ENCODE results near the gene PLEKHH1.

Gene PLEKHH1

GRCh38 chr14:67567654-67568053 lies 34.6 kb downstream of the PLEKHH1 start:
- no peak for DNase-seq (ENCODE audit: low spot score)

- DNase-seq (ENCODE audit: low spot score), result no peak
Measured at GRCh38 chr14:67569011-67569650, 36.0 kb downstream of the PLEKHH1 start.

- DNase-seq (ENCODE audit: low spot score), result no peak
Measured at GRCh38 chr14:67569651-67570290, 36.7 kb downstream of the PLEKHH1 start.

GRCh38 chr14:67570453-67570852 lies 37.4 kb downstream of the PLEKHH1 start:
- no peak for DNase-seq (ENCODE audit: low spot score)

GRCh38 chr14:67571275-67571990 lies 38.3 kb downstream of the PLEKHH1 start:
- DNase-seq (ENCODE audit: low spot score), result peak; percentile 77

GRCh38 chr14:67571991-67572323 lies 38.9 kb downstream of the PLEKHH1 start:
- no peak for DNase-seq (ENCODE audit: low spot score)

- DNase-seq (ENCODE audit: low spot score), result no peak
Measured at GRCh38 chr14:67572608-67573007, 39.5 kb downstream of the PLEKHH1 start.

GRCh38 chr14:67573228-67574010 lies 40.3 kb downstream of the PLEKHH1 start:
- DNase-seq (ENCODE audit: low spot score), result no peak

- DNase-seq (ENCODE audit: low spot score), result no peak
Measured at GRCh38 chr14:67574156-67574555, 41.1 kb downstream of the PLEKHH1 start.

- DNase-seq (ENCODE audit: low spot score), result no peak
Measured at GRCh38 chr14:67574806-67575205, 41.7 kb downstream of the PLEKHH1 start.

- DNase-seq (ENCODE audit: low spot score), result no peak
Measured at GRCh38 chr14:67575684-67576083, 42.6 kb downstream of the PLEKHH1 start.

- DNase-seq (ENCODE audit: low spot score), result no peak
Measured at GRCh38 chr14:67576216-67576955, 43.3 kb downstream of the PLEKHH1 start.

- DNase-seq (ENCODE audit: low spot score), result peak; percentile 26
Measured at GRCh38 chr14:67577181-67577808, 44.2 kb downstream of the PLEKHH1 start.

- no peak for DNase-seq (ENCODE audit: low spot score)
Measured at GRCh38 chr14:67577909-67578749, 45.0 kb downstream of the PLEKHH1 start.

- no peak for DNase-seq (ENCODE audit: low spot score)
Measured at GRCh38 chr14:67579040-67579439, 46.0 kb downstream of the PLEKHH1 start.

GRCh38 chr14:67579636-67580035 lies 46.5 kb downstream of the PLEKHH1 start:
- no peak for DNase-seq (ENCODE audit: low spot score)

- DNase-seq (ENCODE audit: low spot score), result no peak
Measured at GRCh38 chr14:67580336-67581171, 47.5 kb downstream of the PLEKHH1 start.

GRCh38 chr14:67581643-67582042 lies 48.6 kb downstream of the PLEKHH1 start:
- DNase-seq (ENCODE audit: low spot score), result no peak

GRCh38 chr14:67582061-67582460 lies 49.0 kb downstream of the PLEKHH1 start:
- DNase-seq (ENCODE audit: low spot score), result no peak
